BJ (cell line): Measurements from ENCODE around the gene MYBPC1. TPM values are rescaled to one million over a fixed set of nuclear protein-coding genes. Genes with fewer than 3 reads are reported as not detected.

Experiments used
- CTCF ChIA-PET: fragments of 350-600 bp; formaldehyde crosslinking; extraction: SDS; loops from one replicate; lab custom pipeline; 2021; ENCODE audit warnings: antibody characterized with exemption, inconsistent platforms; lab: Yijun Ruan, JAX
- POLR2A ChIA-PET: fragments of 300-600 bp; sonication (Branson Sonifier 250); formaldehyde crosslinking; extraction: SDS; loops from one replicate; lab custom pipeline; 2021; ENCODE audit warnings: antibody characterized with exemption; lab: Charles Lee
- DNase-seq: peaks from one replicate; pipeline ENCODE4 v3.0.0-alpha.2; 2011; ENCODE audit warnings: low read depth
- H3K27me3 ChIP-seq: 2 replicates; pipeline ENCODE4 v1.6.0; 2011; ENCODE audit warnings: low read length; ENCODE audit not compliant: control insufficient read depth, insufficient read depth
- H3K36me3 ChIP-seq: 2 replicates; pipeline ENCODE4 v1.5.1; 2011; ENCODE audit warnings: low read length; ENCODE audit not compliant: control insufficient read depth, insufficient read depth
- H3K4me3 ChIP-seq: 2 replicates; pipeline ENCODE4 v1.5.1; 2011; ENCODE audit warnings: low read depth, mild to moderate bottlenecking, control low read depth, low read length
- CTCF ChIP-seq: IDR thresholded peaks from 2 replicates; pipeline ENCODE4 v1.5.1; 2011; ENCODE audit warnings: low read depth, mild to moderate bottlenecking, control low read depth, inconsistent platforms, low read length, moderate library complexity; ENCODE audit not compliant: insufficient read depth
- polyA plus RNA-seq: library from polyadenylated mRNA; depleted of rRNA; stranded (reverse); fragments of >200 nt; gene quantifications from 2 replicates; pipeline ENCODE4 v1.2.3, GENCODE V29; 2011

MYBPC1 gene
- polyA plus RNA-seq, 1 experiment, result not detected

GRCh38 chr12:101664992-101665391, 70.2 kb downstream of the MYBPC1 start:
- H3K4me3 ChIP-seq, result no peak overlapping the region
- no peaks in the 10 kb centered on the region for H3K36me3 ChIP-seq
- H3K27me3 ChIP-seq, result no peaks in the 10 kb centered on the region
- ChIA-PET POLR2A (no interaction called here), CTCF (no interaction called here)
- no peak for TF ChIP-seq CTCF
- DNase-seq, result no peak

- Histone ChIP-seq H3K36me3 (no peaks in the 10 kb centered on the region), H3K27me3 (no peaks in the 10 kb centered on the region), H3K4me3 (no peak overlapping the region)
- ChIA-PET POLR2A (no interaction called here), CTCF (no interaction called here)
- TF ChIP-seq CTCF, result no peak
- no peak for DNase-seq
Measured at GRCh38 chr12:101666052-101666728, 71.4 kb downstream of the MYBPC1 start.

GRCh38 chr12:101667591-101667990, 72.8 kb downstream of the MYBPC1 start:
- CTCF ChIA-PET, result no interaction called here
- no peak for TF ChIP-seq CTCF
- no peak for DNase-seq
- H3K36me3 ChIP-seq, result no peaks in the 10 kb centered on the region
- H3K4me3 ChIP-seq, result no peak overlapping the region
- peaks cover 2% of the 10 kb centered on the region; the same call in 1 of the 2 replicates for H3K27me3 ChIP-seq
- POLR2A ChIA-PET, result no interaction called here

GRCh38 chr12:101670007-101670671, 75.4 kb downstream of the MYBPC1 start:
- H3K27me3 ChIP-seq, result peaks cover 2% of the 10 kb centered on the region; the same call in 1 of the 2 replicates
- H3K4me3 ChIP-seq, result no peak overlapping the region
- no peaks in the 10 kb centered on the region for H3K36me3 ChIP-seq
- ChIA-PET POLR2A (no interaction called here), CTCF (interaction anchor here (0.9 kb wide), 1 partner anchor 14 kb away, joined by 3 read pairs; no protein-coding TSS in a partner anchor)
- no peak for DNase-seq
- peak; percentile 56 for TF ChIP-seq CTCF

GRCh38 chr12:101671157-101671791, 76.5 kb downstream of the MYBPC1 start:
- no peak for DNase-seq
- H3K27me3 ChIP-seq, result peaks cover 2% of the 10 kb centered on the region; the same call in 1 of the 2 replicates
- ChIA-PET POLR2A (no interaction called here), CTCF (interaction anchor here (0.9 kb wide), 1 partner anchor 13 kb away, joined by 3 read pairs; no protein-coding TSS in a partner anchor)
- no peak for TF ChIP-seq CTCF
- H3K36me3 ChIP-seq, result no peaks in the 10 kb centered on the region
- H3K4me3 ChIP-seq, result no peak overlapping the region
